ENCODE results near the gene TAPBP. TPM values are rescaled to one million over a fixed set of nuclear protein-coding genes. Genes with fewer than 3 reads are reported as not detected.

Gene TAPBP
- total and polyA plus RNA-seq, 9 of the 15 experiments (the other 6 are each of a cell fraction or from before 2014, with no cell fraction given) = 5.6 to 74.0 (median 22.3) TPM

GRCh38 chr6:33280539-33280938, 33.3 kb downstream of the TAPBP start (continued):
- TF ChIP-seq ESRRB (CRISPR knock-in tag; IDR thresholded peaks at IDR 0.05; ENCODE audit: borderline replicate concordance) (no peak), TSC22D4 (tag; IDR thresholded peaks at IDR 0.05) (no peak), SAP30 (IDR thresholded peaks at IDR 0.05; ENCODE audit: borderline replicate concordance, insufficient read depth, low read depth, low read length, poor library complexity, severe bottlenecking) (no peak), ZNF232 (CRISPR knock-in tag; IDR thresholded peaks at IDR 0.05) (no peak), RBFOX2 (IDR thresholded peaks at IDR 0.05; ENCODE audit: low read depth, low read length) (peak; percentile 51)

GRCh38 chr6:33279971-33280511, 33.8 kb downstream of the TAPBP start:
- Histone ChIP-seq H3K27ac (ENCODE audit: extremely low read depth, low read depth, low read length) (no peak overlapping the region), H2AFZ (ENCODE audit: low read depth, low read length) (no peak overlapping the region), H4K20me1 (replicated peaks; ENCODE audit: control insufficient read depth, insufficient read depth, low read length) (peaks cover 18% of the 10 kb centered on the region), H3K4me3 (no peak overlapping the region), H3K27me3 (ENCODE audit: control insufficient read depth in 2 of 2, insufficient read depth in 2 of 2, low read length in 2 of 2) (no peaks in the 10 kb centered on the region), H3K9me1 (ENCODE audit: control insufficient read depth, insufficient read depth, low read length) (no peaks in the 10 kb centered on the region), H3K79me2 (ENCODE audit: control insufficient read depth, insufficient read depth, low read length) (peaks cover 15% of the 10 kb centered on the region), H3K4me2 (ENCODE audit: insufficient read depth, low read length) (no peak overlapping the region; the same call in 1 of the 2 replicates), H3K9ac (ENCODE audit: insufficient read depth in 1 of 2, low read depth in 2 of 2, low read length in 2 of 2) (peak overlapping the region in 1 of 2 experiments; percentile 30; a peak in 2 of 4 replicates), H3K9me3 (replicated peaks; ENCODE audit: control insufficient read depth, insufficient read depth, low read depth, low read length) (no peaks in the 10 kb centered on the region), H3K36me3 (ENCODE audit: control insufficient read depth, insufficient read depth, low read length) (peaks cover 90% of the 10 kb centered on the region), H3K4me1 (replicated peaks in 1 of 2; ENCODE audit: control insufficient read depth in 2 of 2, insufficient read depth in 2 of 2, low read length in 2 of 2) (peaks cover 21 to 39% of the 10 kb centered on the region in 2 experiments; a peak in 4 of 5 replicates)
- WGBS (ENCODE audit: insufficient coverage, low coverage, missing lambda C conversion rate) = 58% methylated on average over 5 of the region's 5 CpGs
- ChIA-PET POLR2A (interaction anchor here (0.6 to 8.1 kb wide), 6 partner anchors 8 to 96 kb away, joined by 3 to 90 read pairs (median 6); partner anchors contain the start of genes PFDN6, RPS18, VPS52 and WDR46), CTCF (ENCODE audit: low intra/inter-chr PET ratio) (interaction anchor here (1.2 to 6.6 kb wide), 7 partner anchors 19 to 146 kb away, joined by 5 to 64 read pairs (median 14); partner anchors contain the start of genes CUTA, KIFC1 and RGL2)
- DNase-seq (ENCODE audit: extremely low read depth in 1 of 4, low spot score in 3 of 4) (peak; percentile 76 to 90 (median 82)), ATAC-seq (peak; percentile 73), FAIRE-seq (peak; percentile 93)
- no TSS peak for BruUV-seq (replicated peaks)
- intact Hi-C loops (cut with micrococcal nuclease) (loop anchor here (1.0 to 10.0 kb wide), 5 partner anchors 19 to 295 kb away; no protein-coding TSS in a partner anchor), in situ Hi-C loops (cut with MboI) (loop anchor here (10.0 kb wide), 1 partner anchor 125 kb away; no protein-coding TSS in a partner anchor)
- TF ChIP-seq CREB1 (IDR thresholded peaks at IDR 0.05) (no peak), CREB1 (CRISPR knock-in tag; IDR thresholded peaks at IDR 0.05) (peak; percentile 31; the same call in 1 of the 2 replicates), NUFIP1 (IDR thresholded peaks at IDR 0.05; ENCODE audit: partially characterized antibody) (no peak), POLR2AphosphoS5 (IDR thresholded peaks at IDR 0.05; ENCODE audit: control insufficient read depth, insufficient read depth, low read depth, low read length) (peak; percentile 79), SMARCE1 (IDR thresholded peaks at IDR 0.05) (no peak), MEIS2 (IDR thresholded peaks at IDR 0.05; ENCODE audit: partially characterized antibody) (no peak), NCOA4 (IDR thresholded peaks at IDR 0.05; ENCODE audit: partially characterized antibody) (no peak), BRD9 (IDR thresholded peaks at IDR 0.05; ENCODE audit: low read depth, partially characterized antibody) (no peak), PREB (CRISPR knock-in tag; IDR thresholded peaks at IDR 0.05) (no peak), SMC3 (conservative IDR thresholded peaks at IDR 0.05; ENCODE audit: insufficient read depth, low read depth, low read length) (peak; percentile 95), ZNF696 (CRISPR knock-in tag; conservative IDR thresholded peaks at IDR 0.05) (no peak), ATF2 (CRISPR knock-in tag; IDR thresholded peaks at IDR 0.05) (no peak), ZNF24 (IDR thresholded peaks at IDR 0.05) (no peak), MEF2A (IDR thresholded peaks at IDR 0.05; ENCODE audit: control insufficient read depth, low read depth, low read length) (peak; percentile 43; the same call in 1 of the 2 replicates), DACH1 (IDR thresholded peaks at IDR 0.05; ENCODE audit: partially characterized antibody) (no peak)

All from K562 (cell line).